Sigmoid colon (tissue), 4 donors: ENCODE data around the gene NSG2.

Experiments used
- CTCF ChIP-seq, 4 experiments: fragments of 450-650 bp in 3 of 4; fragments of 200-600 bp in 1 of 4; IDR thresholded peaks; one replicate each; pipeline ENCODE4 v1.5.1; 2016 to 2019; ENCODE audit warnings: antibody characterized with exemption in 4 of 4, mild to moderate bottlenecking in 3 of 4, moderate library complexity in 2 of 4
- EP300 ChIP-seq, 4 donors: sonication (generic); formaldehyde crosslinking; IDR thresholded peaks; one replicate each; pipeline ENCODE4 v1.6.1; 2017; ENCODE audit warnings: antibody characterized with exemption in 4 of 4
- POLR2A ChIP-seq, 2 donors: fragments of 450-650 bp; IDR thresholded peaks; one replicate each; pipeline ENCODE4 v1.6.1; 2016; ENCODE audit warnings: antibody characterized with exemption in 2 of 2, mild to moderate bottlenecking in 2 of 2, moderate library complexity in 2 of 2

- TF ChIP-seq CTCF (IDR thresholded peaks at IDR 0.05) (no peak), POLR2A (IDR thresholded peaks at IDR 0.05) (no peak), EP300 (IDR thresholded peaks at IDR 0.05) (no peak)
Measured at GRCh38 chr5:174134545-174134944, 89.0 kb downstream of the NSG2 start.
